Tibial artery (tissue), 4 donors: ENCODE data around the gene TSSC4.
A peak's percentile ranks its signal among the peaks of the same experiment; 100 is the strongest.

Experiments used
- DNase-seq, 2 donors: peaks; one replicate each; pipeline ENCODE4 v3.0.0-alpha.2; 2019
- H3K27ac ChIP-seq, 2 donors: fragments of 200-600 bp; sonication (generic) in 1 of 2; 1 replicate in 1 of 2; 2 replicates in 1 of 2; pipeline ENCODE4 v1.5.1; 2018 to 2019; ENCODE audit warnings: mild to moderate bottlenecking in 1 of 2
- H3K27me3 ChIP-seq, 2 donors: fragments of 200-600 bp; sonication (generic) in 1 of 2; one replicate each; pipeline versions ENCODE4 v1.5.1 to v1.6.0; 2016 to 2019
- H3K36me3 ChIP-seq, 3 donors: fragments of 200-600 bp; sonication (generic) in 2 of 3; one replicate each; pipeline ENCODE4 v1.5.1; 2016 to 2019; ENCODE audit warnings: mild to moderate bottlenecking in 2 of 3
- H3K4me1 ChIP-seq, 4 donors: fragments of 200-600 bp; sonication (generic) in 2 of 4; 1 replicate in 3 of 4; 2 replicates in 1 of 4; pipeline ENCODE4 v1.5.1; 2016 to 2019
- H3K4me3 ChIP-seq, 2 donors: fragments of 200-600 bp; sonication (generic) in 1 of 2; 1 replicate in 1 of 2; 2 replicates in 1 of 2; pipeline ENCODE4 v1.5.1; 2018 to 2019; ENCODE audit warnings: mild to moderate bottlenecking in 2 of 2
- H3K9me3 ChIP-seq, 3 donors: fragments of 200-600 bp; sonication (generic) in 1 of 3; one replicate each; pipeline ENCODE4 v1.5.1; 2016 to 2019
- CTCF ChIP-seq, 2 experiments: fragments of 200-600 bp in 1 of 2; fragments of 450-650 bp in 1 of 2; IDR thresholded peaks; one replicate each; pipeline ENCODE4 v1.5.1; 2017 to 2019; ENCODE audit warnings: antibody characterized with exemption in 2 of 2, mild to moderate bottlenecking in 1 of 2, moderate library complexity in 1 of 2
- intact Hi-C: fragments of 100-400 bp; cut with DNase I; formaldehyde crosslinking; loops from one replicate; pipeline ENCODE4 v1.15.0; 2023; ENCODE audit warnings: low total_unique reads

Gene TSSC4

DNA sequence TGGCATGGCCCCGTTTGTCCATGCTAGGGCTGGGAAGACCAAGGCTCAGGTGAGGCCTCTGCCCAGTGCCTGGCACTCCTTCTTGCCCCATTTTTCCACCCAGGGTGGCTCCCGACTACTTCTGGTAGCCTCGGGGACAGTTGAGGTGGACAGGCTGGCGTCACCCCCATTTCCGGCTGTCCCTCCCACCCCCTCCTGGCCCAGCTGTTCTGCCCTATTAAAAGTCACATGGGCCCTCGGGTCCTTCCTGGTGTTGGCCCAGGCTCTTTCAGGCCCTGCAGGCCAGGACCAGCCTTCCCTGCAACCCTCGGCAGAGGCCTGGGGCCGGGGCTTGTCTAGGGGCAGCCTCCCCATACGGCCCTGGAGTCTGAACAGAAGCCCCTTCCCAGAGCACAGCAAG, 14.0 kb upstream of the TSSC4 start:
- peaks cover 0 to 14% (median 14%) of the 10 kb centered on the region in 3 donors for H3K36me3 ChIP-seq
- peak overlapping the region in 1 of 2 donors; percentile 12 for H3K4me3 ChIP-seq
- H3K27me3 ChIP-seq: no peaks in the 10 kb centered on the region
- no peak for TF ChIP-seq CTCF (IDR thresholded peaks at IDR 0.05)
- peak overlapping the region; percentile 63 to 72 for H3K27ac ChIP-seq
- H3K9me3 ChIP-seq: no peaks in the 10 kb centered on the region
- H3K4me1 ChIP-seq: peaks cover 0 to 97% (median 88%) of the 10 kb centered on the region in 4 donors
- intact Hi-C loops: no loop called here
- DNase-seq: no peak

GRCh38 chr11:2387266-2387987, 13.1 kb upstream of the TSSC4 start:
- no peak for DNase-seq
- peak overlapping the region; percentile 63 to 72 for H3K27ac ChIP-seq
- H3K27me3 ChIP-seq: no peaks in the 10 kb centered on the region
- H3K4me3 ChIP-seq: peak overlapping the region in 1 of 2 donors; percentile 12
- peaks cover 0 to 96% (median 83%) of the 10 kb centered on the region in 4 donors for H3K4me1 ChIP-seq
- no peaks in the 10 kb centered on the region for H3K9me3 ChIP-seq
- intact Hi-C loops: no loop called here
- TF ChIP-seq CTCF (IDR thresholded peaks at IDR 0.05): no peak
- peaks cover 0 to 22% (median 22%) of the 10 kb centered on the region in 3 donors for H3K36me3 ChIP-seq

DNA sequence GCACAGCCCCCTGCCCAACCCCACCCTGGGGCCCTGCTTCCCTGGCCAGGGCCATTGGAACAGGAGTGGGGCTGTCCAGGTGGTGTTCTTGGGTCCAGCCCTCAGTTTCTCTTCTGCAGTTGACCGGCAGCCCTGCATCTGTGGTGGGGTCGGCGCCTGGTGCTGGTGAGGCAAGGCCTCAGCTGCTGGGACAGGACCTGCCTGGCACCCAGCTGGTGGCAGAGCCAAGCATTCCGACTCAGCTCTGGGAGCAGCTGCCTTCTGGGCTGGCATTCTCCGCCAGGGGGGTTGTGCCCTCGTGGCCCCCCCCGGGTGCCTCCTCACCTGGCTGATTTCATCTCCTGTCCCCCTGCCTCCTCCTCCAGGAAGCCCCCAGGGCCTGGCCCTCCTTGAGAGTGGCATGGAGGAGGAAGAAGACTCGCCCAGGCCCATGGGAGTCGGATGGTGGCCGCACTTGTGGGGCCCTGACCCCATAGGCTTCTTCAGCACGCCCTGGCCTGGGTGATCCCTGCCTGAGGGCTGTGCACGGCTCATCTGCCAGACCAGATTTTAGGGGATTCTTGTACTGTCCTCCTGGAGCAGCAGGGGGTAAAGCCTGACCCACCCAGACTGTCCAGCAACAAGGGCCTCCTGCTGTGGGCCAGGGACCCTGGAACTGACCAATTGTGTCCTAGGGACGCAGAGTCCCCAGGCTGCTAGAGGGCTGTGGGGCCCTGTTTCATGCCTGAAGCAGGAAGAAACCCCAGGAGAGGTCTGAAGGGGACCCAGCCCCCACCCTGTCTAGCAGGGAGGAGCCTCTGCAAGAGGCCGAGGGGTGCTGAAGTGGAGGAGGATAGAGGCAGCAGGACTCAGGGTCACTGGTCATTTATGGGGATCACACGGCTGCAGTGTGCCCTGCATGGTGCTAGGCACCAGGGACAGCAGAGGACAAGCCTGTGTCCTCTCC, 11.8 kb upstream of the TSSC4 start:
- Histone ChIP-seq H3K4me3 (no peak overlapping the region), H3K36me3 (peaks cover 0 to 35% (median 35%) of the 10 kb centered on the region in 3 donors), H3K27me3 (no peaks in the 10 kb centered on the region), H3K4me1 (peaks cover 0 to 84% (median 71%) of the 10 kb centered on the region in 4 donors), H3K27ac (peak overlapping the region; percentile 63 to 72), H3K9me3 (no peaks in the 10 kb centered on the region)
- no peak for DNase-seq
- intact Hi-C loops: no loop called here
- TF ChIP-seq CTCF (IDR thresholded peaks at IDR 0.05): no peak

DNA sequence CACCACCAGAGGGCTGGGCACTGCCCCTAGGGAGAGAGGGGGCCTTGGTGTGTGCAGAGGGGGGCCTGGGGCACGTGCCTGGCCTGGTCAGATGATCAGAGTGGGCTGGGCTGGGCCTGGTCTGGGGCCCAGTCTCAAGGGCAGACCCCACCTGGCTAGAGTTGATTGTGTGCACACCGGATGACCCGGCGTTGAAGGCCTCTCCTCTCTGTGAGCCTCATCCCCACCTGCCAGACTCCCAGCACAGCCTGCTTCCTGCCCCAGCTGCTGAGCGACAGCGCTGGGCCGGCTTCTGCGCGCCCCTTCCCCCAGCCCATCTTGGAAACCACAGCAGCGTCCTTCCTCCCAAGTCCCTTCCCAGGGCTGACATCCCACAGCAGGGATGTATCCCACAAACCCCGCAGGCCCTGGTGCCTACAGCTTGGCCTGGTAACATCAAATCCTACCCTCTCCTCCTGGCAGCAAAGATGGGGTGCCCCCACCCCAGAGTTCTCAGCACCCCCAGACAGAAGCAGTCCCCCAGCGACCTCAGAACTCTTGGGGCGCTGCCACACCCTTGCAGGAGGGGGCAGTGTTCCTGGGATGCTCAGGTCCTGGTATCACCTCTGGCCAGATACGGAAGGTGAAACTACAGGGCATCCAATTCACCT, 11.0 kb upstream of the TSSC4 start:
- intact Hi-C loops: no loop called here
- no peak for TF ChIP-seq CTCF (IDR thresholded peaks at IDR 0.05)
- no peak for DNase-seq
- H3K4me3 ChIP-seq: no peak overlapping the region
- no peaks in the 10 kb centered on the region for H3K27me3 ChIP-seq
- H3K9me3 ChIP-seq: no peaks in the 10 kb centered on the region
- peaks cover 0 to 77% (median 65%) of the 10 kb centered on the region in 4 donors for H3K4me1 ChIP-seq
- peak overlapping the region; percentile 63 to 72 for H3K27ac ChIP-seq
- H3K36me3 ChIP-seq: peaks cover 0 to 43% (median 43%) of the 10 kb centered on the region in 3 donors

DNA sequence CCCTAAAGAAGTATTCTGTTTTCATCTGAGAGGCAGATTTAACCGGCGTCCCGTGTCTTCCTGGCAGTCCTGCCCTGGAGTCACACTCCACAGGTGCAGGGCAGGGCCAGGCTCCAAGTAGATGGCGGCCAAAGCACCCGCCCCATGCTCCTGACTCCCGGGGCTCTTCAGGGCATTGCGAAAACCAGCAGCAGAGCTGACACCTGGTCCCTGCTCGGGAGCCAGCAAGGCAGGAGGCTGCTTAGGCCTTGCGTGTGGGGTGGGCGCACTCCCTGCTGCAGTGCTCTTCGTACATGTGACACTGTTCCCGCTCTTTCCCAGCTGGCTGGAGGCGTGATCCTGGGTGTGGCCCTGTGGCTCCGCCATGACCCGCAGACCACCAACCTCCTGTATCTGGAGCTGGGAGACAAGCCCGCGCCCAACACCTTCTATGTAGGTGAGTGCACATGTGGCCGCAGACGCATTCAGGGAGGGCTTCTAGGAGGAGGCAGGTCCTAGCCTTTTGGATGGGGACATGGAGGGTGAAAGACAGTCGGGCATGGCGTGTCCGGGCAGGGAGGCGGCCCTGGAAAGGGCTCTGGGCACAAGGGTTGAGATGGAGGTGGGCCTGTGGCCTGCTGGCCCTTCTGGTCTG, 10.3 kb upstream of the TSSC4 start:
- no peak for TF ChIP-seq CTCF (IDR thresholded peaks at IDR 0.05)
- H3K27me3 ChIP-seq: no peaks in the 10 kb centered on the region
- H3K4me3 ChIP-seq: no peak overlapping the region
- no peak for DNase-seq
- H3K27ac ChIP-seq: peak overlapping the region; percentile 63 to 69
- H3K36me3 ChIP-seq: peaks cover 5 to 50% (median 47%) of the 10 kb centered on the region in 3 donors
- intact Hi-C loops: no loop called here
- H3K4me1 ChIP-seq: peaks cover 0 to 70% (median 61%) of the 10 kb centered on the region in 4 donors
- H3K9me3 ChIP-seq: no peaks in the 10 kb centered on the region
